GM18526 (cell line): ENCODE measurements around the gene DAPK1.

Experiments used
- POLR2A ChIP-seq: IDR thresholded peaks from 3 replicates; pipeline ENCODE4 v1.6.1; 2011; ENCODE audit not compliant: insufficient read length; ENCODE audit errors: extremely low read depth

Gene DAPK1

DNA sequence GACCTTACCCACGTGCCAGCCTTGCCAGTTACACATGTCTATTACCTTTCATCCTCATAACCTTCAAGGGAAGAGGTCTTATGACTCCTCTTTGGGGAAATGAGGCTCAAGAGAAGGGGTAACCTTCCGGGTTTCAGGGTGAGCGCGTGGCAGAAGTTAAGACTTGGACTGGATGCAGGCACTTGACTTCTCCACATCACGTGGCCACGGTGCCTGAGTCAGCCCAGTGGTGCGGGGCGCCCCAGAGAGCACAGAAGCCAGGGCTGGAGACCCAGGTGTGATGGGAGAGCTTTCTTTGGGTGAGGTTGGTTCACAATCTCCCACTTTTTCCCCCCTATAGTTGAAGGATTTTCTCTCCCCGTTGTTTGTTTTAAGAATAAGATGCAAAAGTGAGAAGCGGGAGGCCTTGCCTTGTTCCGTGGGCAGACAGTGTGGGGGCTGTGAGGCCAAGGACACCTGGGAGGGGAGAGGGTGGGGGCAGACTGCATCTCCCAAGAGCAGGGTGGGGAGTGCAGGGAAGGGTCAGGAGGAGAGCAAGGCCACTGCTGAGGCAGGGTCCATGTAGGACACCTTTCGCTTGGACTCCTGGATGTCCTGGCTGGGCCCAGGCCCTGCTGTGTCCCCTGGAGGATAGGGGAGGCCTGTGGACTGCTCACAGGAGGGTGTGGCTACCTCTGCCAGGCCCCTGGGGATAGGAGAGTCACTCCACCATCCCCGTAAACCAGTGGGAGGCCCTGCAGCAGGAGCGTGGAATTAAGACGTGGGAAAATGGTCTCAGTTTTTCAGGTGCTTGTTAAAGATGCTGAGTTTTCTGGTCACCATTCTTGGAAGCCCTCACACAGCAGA lies 138.2 kb downstream of the DAPK1 start:
- TF ChIP-seq POLR2A: no peak

DNA sequence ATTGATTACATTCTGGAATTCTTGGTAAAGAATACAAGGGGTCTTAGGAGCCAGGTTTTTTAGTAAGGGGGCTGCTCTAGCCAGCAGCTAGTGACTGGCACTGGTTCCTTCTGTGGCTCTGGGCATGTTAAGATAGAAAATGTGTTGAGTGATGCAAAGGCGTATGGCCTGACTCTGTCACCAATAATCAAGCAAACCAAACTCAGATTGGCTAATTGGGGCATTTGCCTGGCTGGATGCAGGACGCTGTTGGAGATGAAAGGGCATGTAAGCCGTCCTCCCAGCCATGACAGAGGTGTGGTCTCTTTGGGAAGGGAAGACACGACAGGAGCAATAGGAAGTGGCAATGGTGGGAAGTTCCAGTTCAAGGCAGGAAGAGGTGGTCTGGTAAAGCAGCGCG lies 140.6 kb downstream of the DAPK1 start:
- TF ChIP-seq POLR2A: no peak

DNA sequence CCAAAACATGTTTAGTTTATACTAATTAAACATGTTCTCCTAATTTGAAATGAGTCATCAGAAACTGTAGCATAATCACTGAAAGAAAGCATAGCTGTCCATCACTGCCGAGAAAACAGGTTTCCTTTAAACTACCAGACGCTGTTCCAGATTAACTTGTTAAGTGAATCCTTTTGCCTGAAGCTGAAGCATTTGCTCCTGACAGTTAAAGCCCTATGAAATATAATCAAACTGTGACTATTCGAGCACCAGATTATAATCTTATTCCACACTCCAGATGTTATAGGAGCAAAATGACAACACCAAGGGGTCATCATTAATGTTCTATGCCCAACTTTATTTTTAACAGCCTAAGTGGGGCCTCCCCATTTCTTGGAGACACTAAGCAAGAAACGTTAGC lies 142.3 kb downstream of the DAPK1 start:
- no peak for TF ChIP-seq POLR2A

DNA sequence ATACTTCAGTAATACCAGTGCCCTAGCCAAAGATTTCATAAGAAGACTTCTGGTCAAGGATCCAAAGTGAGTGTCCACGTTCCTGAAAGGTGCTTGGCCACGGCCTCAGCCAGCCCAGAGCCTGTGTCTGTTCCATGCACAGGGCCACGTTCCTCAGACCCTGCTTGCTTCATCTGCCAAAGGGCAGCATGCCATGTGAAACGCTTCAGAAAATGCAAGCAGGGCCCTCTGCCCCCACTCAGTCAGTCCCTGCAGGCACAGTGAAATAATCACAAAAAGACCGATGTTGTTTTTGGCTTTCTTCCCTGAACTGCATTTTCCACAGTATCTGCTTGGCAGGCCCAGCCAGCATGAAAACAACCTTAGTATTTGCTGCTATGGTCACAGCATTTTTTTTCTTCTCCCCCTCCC lies 142.7 kb downstream of the DAPK1 start:
- no peak for TF ChIP-seq POLR2A

DNA sequence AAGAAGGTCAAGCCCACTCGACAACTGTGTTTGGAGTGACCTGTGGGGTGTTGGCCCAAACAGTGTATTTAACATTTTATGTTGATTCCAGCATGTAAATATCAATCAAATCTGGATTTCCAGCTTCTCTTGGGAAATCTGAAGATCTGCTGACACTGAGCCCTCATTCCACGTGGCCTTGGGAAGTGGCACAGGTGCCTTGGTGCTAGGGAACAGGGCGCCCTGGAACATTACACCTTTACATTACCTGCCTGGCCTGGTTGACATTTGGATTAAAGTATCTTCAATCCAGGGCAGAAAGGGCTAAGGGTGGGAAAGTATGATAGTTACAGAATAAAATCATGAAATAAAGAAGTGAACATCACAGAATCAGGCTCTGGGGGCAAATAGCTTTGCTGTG lies 143.4 kb downstream of the DAPK1 start:
- TF ChIP-seq POLR2A: no peak

DNA sequence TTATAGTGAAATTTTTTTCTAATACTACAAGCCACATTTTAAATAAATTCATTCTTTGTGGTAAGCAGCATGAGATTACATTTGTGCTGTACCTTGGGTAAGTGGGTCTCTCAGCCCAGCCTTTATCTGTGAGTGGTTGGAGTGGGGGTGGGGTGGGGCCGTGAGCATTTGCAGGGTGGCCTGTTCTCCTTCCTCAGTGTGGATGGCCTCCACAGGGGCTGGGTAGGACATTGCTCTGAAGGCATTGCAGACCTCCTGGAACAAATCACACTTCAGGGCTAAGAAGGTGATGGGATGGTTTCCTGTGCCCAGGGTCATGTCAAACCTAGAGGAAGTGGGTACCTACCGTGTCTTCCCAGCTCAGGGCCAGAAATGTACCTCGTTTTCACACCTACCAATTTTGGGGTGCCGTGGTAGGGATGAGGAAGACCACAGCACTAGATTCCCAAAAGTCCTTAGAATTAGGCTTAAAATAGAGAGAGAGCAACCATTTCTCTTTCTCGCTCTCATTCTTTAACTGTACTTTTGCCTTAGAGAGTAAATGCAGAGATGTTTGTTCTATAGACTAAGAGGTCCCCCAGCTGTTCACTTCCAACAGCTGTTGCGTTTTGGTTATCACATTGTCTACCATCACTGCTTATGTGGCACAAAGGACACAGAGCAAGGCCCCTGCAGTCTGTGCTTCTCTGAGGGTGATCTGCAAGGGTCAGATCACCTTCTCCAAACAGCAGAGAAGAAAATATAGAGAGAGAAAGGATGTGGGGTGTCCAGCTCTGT lies 144.9 kb downstream of the DAPK1 start:
- TF ChIP-seq POLR2A: no peak

DNA sequence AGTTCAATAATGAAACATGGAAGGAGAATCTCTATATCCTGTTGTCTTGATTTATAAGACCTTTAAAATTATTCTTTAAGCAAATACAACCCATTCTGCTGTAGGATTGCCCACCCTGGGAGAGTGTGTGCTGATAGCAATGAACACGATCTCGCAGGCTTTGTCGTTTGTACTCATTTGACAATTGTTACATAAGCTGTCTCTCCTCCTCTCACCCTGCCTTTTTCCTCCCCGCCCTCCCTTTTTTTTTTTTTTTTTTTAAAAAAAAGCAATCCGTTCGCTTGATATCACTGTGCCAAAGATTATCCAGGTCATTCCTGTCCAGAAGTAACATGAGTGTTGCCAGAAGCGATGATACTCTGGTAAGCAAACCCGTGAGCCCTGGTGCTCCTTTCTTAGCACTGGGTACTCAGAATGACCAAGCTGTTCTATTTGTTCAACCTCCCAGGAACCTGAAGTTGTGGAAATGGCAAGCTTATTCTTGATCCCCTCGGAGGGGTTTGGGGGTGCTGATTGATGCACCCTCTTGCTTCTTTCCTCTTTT lies 145.5 kb downstream of the DAPK1 start:
- TF ChIP-seq POLR2A: no peak

DNA sequence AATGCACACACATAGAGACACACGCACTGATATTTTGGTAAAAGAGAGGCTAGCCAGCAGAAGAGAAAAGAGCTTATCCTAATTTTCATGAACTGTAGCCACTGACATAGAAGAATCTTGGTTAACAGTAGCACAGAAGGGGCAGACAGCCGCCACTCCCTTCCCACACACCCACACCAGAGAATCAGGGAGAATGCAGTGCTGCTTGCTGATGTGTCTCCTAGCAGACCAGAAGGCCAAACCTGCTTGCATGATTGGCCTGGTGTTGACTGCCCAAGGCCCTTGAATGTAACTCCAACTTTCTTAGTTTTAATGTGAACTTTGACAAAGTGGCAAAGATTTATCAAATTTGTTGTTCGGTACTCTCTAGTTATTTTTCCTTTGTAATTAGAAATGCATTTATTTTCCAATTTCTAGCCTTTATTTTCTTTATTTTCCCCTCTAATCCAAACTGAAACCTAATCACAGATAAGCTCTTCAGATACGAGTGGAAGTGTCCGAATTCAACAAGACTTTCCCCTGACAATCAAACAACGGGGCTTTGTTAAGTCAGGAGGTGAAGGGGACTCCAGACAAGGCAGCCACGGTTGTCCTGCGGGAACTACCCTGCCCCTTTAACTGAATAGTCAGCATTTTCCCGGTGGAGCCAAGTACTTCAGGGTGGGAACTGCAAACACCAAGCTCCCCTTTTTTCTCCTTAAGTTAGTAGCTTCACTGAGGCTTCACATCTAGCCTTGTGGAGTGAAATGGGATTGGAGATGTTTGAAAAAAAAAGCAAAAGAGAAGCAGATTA lies 146.3 kb downstream of the DAPK1 start:
- TF ChIP-seq POLR2A: no peak

DNA sequence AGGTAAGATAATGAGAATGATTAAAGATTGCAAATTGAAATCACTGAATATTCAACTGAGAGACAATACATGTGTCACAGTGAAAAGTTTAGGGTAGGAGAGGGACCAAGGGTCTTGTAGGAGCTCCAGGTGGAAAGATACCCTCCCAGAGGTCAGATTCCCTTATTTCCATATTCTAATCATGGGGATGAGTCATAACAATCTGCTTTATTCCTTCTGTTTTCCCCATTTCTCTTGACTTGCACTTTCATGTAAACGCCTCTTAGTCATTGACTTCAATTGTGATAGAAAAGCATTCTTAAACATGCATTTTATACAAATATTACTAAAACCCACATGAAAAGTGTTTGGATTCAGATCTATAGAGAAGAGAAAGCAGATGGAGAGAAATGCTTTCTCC lies 147.0 kb downstream of the DAPK1 start:
- no peak for TF ChIP-seq POLR2A

DNA sequence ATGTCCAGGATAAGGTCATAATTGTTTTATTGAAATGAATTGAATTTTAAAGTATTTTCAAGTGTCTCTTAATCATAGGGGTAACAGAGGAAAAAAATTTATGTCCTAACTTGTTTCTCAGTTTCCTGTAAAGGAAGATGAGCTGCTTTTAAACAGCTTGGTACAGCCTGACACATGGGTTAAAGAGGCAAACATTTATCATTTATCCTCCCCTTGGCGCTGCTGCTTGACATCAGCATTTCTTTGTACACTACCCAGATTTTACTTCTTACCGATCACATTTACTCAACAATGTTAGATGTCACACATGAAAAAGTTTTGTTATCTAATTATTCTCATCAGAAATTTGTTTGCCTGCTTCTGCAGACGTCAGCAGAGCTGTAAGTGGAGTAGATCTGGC lies 148.9 kb downstream of the DAPK1 start:
- no peak for TF ChIP-seq POLR2A

DNA sequence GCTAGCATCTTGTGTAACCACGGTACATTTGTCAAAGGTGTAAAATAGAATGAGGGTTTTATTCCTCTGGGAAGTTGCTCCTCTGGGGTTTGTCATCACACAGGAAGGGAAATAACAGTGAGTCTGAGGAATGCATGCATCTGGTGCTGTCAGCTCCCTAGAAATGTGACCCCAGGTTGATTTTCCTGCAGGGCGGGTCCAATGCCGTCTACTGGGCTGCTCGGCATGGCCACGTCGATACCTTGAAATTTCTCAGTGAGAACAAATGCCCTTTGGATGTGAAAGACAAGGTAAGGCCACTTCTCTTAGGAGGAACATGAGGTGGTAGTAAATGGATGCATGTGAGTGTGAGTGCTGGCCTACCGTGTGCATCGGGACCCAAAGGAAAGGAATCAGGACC lies 149.4 kb downstream of the DAPK1 start:
- no peak for TF ChIP-seq POLR2A

DNA sequence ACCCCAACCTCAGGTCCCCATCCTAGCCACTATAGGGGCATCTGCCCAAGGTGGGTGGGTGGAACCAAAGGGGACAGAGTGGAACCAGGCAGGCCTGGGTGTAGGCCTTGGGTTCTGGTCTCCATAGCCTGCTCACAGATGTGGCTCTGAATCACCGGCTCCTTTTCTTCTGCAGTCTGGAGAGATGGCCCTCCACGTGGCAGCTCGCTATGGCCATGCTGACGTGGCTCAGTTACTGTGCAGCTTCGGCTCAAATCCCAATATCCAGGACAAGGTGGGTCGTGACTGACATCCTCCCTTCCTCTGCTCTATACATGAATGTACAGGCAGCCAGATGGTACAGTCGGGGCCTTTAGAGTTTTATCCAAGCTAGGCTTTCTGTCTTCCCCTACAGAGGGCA lies 150.9 kb downstream of the DAPK1 start:
- no peak for TF ChIP-seq POLR2A

DNA sequence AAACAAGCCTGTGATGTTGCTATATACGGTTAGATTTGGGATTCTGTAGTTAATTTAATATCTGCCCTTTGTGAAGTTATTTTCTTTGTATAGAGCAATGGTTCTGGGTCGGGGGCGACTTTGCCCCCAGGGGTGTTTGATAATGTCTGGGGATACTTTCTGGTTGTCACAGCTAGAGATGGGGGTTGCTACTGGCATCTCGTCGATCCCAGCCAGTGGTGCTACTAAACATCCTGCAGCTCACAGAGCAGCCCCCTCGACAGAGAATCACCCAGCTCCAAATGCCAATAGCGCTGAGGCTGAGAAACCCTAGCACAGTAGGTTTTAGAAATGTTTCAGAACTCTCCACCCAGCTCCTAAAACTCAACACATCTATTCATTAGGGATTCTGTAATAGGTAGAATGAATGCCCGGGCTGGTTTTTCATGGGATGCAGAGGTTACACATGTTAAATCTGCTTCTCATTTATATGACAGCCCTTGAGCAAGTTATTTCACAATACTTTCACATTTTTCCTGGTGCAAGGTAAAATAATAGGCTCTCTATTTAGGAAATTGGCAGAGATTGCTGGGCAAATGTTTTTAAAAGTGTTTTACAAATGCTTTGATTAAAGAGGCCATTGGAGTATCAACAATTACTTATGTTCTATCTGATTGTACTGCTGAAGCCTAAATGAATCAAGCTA lies 153.1 kb downstream of the DAPK1 start:
- TF ChIP-seq POLR2A: no peak

DNA sequence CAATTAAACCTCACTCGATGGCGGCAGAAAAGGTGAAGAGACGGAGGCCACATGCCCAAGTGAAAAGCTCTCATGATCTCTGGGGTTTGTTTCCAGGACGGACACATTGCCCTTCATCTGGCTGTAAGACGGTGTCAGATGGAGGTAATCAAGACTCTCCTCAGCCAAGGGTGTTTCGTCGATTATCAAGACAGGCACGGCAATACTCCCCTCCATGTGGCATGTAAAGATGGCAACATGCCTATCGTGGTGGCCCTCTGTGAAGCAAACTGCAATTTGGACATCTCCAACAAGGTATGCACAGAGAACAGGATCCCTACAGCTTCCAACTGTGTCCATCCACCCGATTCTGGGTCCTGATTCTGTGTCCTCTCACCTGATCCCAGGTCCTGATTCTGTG lies 153.8 kb downstream of the DAPK1 start:
- TF ChIP-seq POLR2A: no peak

DNA sequence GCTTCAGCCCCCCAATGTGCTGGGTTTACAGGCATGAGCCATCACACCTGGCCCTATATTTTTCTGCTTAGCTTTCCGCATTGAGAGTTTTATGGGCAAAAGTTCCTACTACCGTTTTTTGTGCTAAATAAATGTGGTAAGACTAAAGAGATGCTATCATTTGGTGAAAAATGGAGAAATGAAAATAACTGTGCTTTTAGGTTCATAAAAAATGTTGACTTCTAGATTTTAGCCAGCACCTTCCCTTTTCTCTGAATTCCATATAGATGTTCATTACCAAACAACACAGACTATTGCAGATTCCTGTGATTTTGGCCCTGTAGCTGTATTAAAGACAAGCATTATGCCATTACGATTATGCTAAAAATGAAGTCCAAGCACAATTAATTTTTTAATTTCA lies 156.3 kb downstream of the DAPK1 start:
- no peak for TF ChIP-seq POLR2A
